ENCODE measurements around the gene PIM3. TPM values are rescaled to one million over a fixed set of nuclear protein-coding genes. Genes with fewer than 3 reads are reported as not detected.

PIM3 gene
- total and polyA plus RNA-seq, 2 of the 8 experiments (the other 6 are each of a cell fraction or from before 2014, with no cell fraction given), result 22.6 to 30.0 TPM

- Histone ChIP-seq H3K14ac (ENCODE audit: insufficient read length) (no peak overlapping the region), H3K56ac (replicated peaks; ENCODE audit: insufficient read length, low read depth, low read length) (no peak overlapping the region), H2BK12ac (ENCODE audit: low read depth, low read length) (peak overlapping the region; percentile 68; the same call in 1 of the 2 replicates), H4K20me1 (replicated peaks in 1 of 2; ENCODE audit: control insufficient read depth in 1 of 2, insufficient read depth in 2 of 2, low read length in 2 of 2) (peaks cover 0 to 2% of the 10 kb centered on the region in 2 experiments), H3K23ac (ENCODE audit: insufficient read length) (no peak overlapping the region), H3K18ac (ENCODE audit: extremely low read depth, low read length) (no peak overlapping the region), H2AFZ (ENCODE audit: low read length) (no peak overlapping the region), H3K4me2 (ENCODE audit: insufficient read depth in 1 of 2, low read depth in 2 of 2, low read length in 2 of 2) (no peak overlapping the region), H3K4ac (replicated peaks; ENCODE audit: insufficient read length, low read depth, low read length) (no peak overlapping the region), H4K5ac (ENCODE audit: insufficient read length, low read depth, low read length) (no peak overlapping the region), H2BK5ac (ENCODE audit: low read depth, low read length) (no peak overlapping the region; the same call in 1 of the 2 replicates), H2BK120ac (replicated peaks; ENCODE audit: low read depth, low read length) (no peak overlapping the region), H4K91ac (replicated peaks; ENCODE audit: insufficient read length, low read length) (no peak overlapping the region), H4K8ac (ENCODE audit: extremely low read depth, insufficient read depth, low read length) (0 out of 2 replicates have a peak overlapping the region, but pooled peaks have one; percentile 62), H3K9me3 (ENCODE audit: insufficient read depth in 2 of 2, low read depth in 1 of 2, low read length in 1 of 2) (no peaks in the 10 kb centered on the region), H3K27ac (ENCODE audit: low read depth, low read length) (no peak overlapping the region), H2BK15ac (ENCODE audit: low read length) (no peak overlapping the region), H2AK5ac (ENCODE audit: low read depth, low read length) (no peak overlapping the region), H3K27me3 (replicated peaks in 1 of 4; ENCODE audit: control insufficient read depth in 3 of 4, extremely low read depth in 1 of 4, insufficient read depth in 3 of 4, low read length in 3 of 4) (peaks cover 0 to 2% (median 0%) of the 10 kb centered on the region in 4 experiments; a peak in 3 of 7 replicates), H3K79me2 (ENCODE audit: control insufficient read depth in 1 of 2, insufficient read depth in 2 of 2, low read length in 2 of 2) (no peaks in the 10 kb centered on the region), H3K4me3 (ENCODE audit: extremely low read depth in 1 of 4, insufficient read depth in 2 of 4, low read depth in 3 of 4, low read length in 4 of 4) (no peak overlapping the region), H3K79me1 (ENCODE audit: low read depth, low read length) (no peaks in the 10 kb centered on the region), H3K36me3 (ENCODE audit: control insufficient read depth in 2 of 4, insufficient read depth in 4 of 4, low read length in 3 of 4) (peaks cover 0 to 3% (median 2%) of the 10 kb centered on the region in 4 experiments; a peak in 2 of 8 replicates), H3K4me1 (replicated peaks in 1 of 4; ENCODE audit: control insufficient read depth in 3 of 4, insufficient read depth in 4 of 4, low read length in 3 of 4) (no peaks in the 10 kb centered on the region; a peak in 2 of 7 replicates), H3K23me2 (ENCODE audit: low read depth, low read length) (peaks cover 3% of the 10 kb centered on the region; the same call in 1 of the 2 replicates), H2BK20ac (ENCODE audit: low read length) (no peak overlapping the region), H3K9ac (replicated peaks in 1 of 4; ENCODE audit: extremely low read depth in 1 of 4, low read depth in 3 of 4, low read length in 3 of 4) (no peak overlapping the region)
- no peak for FAIRE-seq
- 92% methylated on average over 31 of the region's 31 CpGs; no CpG with 5 or more reads in 1 of the 2 experiments for WGBS, 2 experiments (ENCODE audit: extremely low coverage in 1 of 2, insufficient coverage in 1 of 2, insufficient read length in 1 of 2, insufficient replicate concordance in 2 of 2, low coverage in 1 of 2, low lambda C conversion rate in 2 of 2, missing lambda C conversion rate in 1 of 2)
- POLR2A ChIA-PET (ENCODE audit: partially characterized antibody), result no interaction called here
- DNase-seq (ENCODE audit: low read depth in 1 of 2, low spot score in 2 of 2), result no peak
- TF ChIP-seq E2F6 (IDR thresholded peaks at IDR 0.05), result no peak
- CTCF ChIA-PET (ENCODE audit: partially characterized antibody), result interaction anchor here (0.9 to 1.1 kb wide), 3 partner anchors 106 to 157 kb away, joined by 3 read pairs; no protein-coding TSS in a partner anchor
Measured at GRCh38 chr22:49924113-49924833, 36.3 kb upstream of the PIM3 start.

Data from H1 (cell line).